IMR-90 (cell line): ENCODE results near the gene SLC9A9. TPM values are rescaled to one million over a fixed set of nuclear protein-coding genes. Genes with fewer than 3 reads are reported as not detected.

Experiments
- ATAC-seq: fragments of 200-7000 bp; cut with Tn5 transposase; 2 replicates; pipeline ENCODE4 v1.9.1; 2020; ENCODE audit warnings: low read depth, mild to moderate bottlenecking, moderate library complexity
- BruUV-seq: library from RNA; stranded (reverse); fragments of 400-500 nt; replicated peaks from 2 replicates; lab custom pipeline; 2021; lab: Mats Ljungman, UMichigan
- CTCF ChIA-PET: fragments of 300-600 bp; formaldehyde crosslinking; extraction: SDS; loops from one replicate; lab custom pipeline; 2021; ENCODE audit warnings: antibody characterized with exemption; lab: Yijun Ruan, JAX
- POLR2A ChIA-PET: fragments of 300-600 bp; sonication (Branson Sonifier 250); formaldehyde crosslinking; loops from one replicate; lab custom pipeline; 2022; ENCODE audit warnings: antibody characterized with exemption; ENCODE audit not compliant: unreplicated experiment; lab: Charles Lee
- DNase-seq: peaks from one replicate; pipeline ENCODE4 v3.0.0; 2013
- H2AFZ ChIP-seq: replicated peaks from 2 replicates; pipeline ENCODE3; 2013; ENCODE audit warnings: low read length, mild to moderate bottlenecking; ENCODE audit not compliant: poor library complexity
- H2AK5ac ChIP-seq: 2 replicates; pipeline ENCODE4 v1.6.1; 2013; ENCODE audit warnings: low read depth, low read length, inconsistent platforms
- H2AK9ac ChIP-seq: replicated peaks from 2 replicates; pipeline ENCODE3; 2013; ENCODE audit warnings: mild to moderate bottlenecking, low read depth, low read length, moderate library complexity; ENCODE audit not compliant: poor library complexity
- H2BK120ac ChIP-seq: 2 replicates; pipeline ENCODE4 v1.6.1; 2013; ENCODE audit warnings: low read depth, low read length, inconsistent platforms
- H2BK15ac ChIP-seq: 3 replicates; pipeline ENCODE4 v1.6.1; 2013; ENCODE audit warnings: low read depth, low read length, inconsistent platforms
- H2BK20ac ChIP-seq: 2 replicates; pipeline ENCODE4 v1.6.1; 2013; ENCODE audit warnings: low read depth, mild to moderate bottlenecking, inconsistent platforms, low read length, moderate library complexity
- H2BK5ac ChIP-seq: 2 replicates; pipeline ENCODE4 v1.6.1; 2013; ENCODE audit warnings: mild to moderate bottlenecking, low read depth, low read length, inconsistent platforms; ENCODE audit not compliant: poor library complexity, severe bottlenecking
- H3K14ac ChIP-seq: replicated peaks from 2 replicates; pipeline ENCODE4 v1.6.1; 2013; ENCODE audit warnings: low read depth, low read length, inconsistent platforms
- H3K18ac ChIP-seq: 2 replicates; pipeline ENCODE4 v1.6.1; 2013; ENCODE audit warnings: low read depth, low read length, control low read depth
- H3K23ac ChIP-seq: 2 replicates; pipeline ENCODE4 v1.6.1; 2013; ENCODE audit warnings: low read depth, low read length, inconsistent platforms
- H3K27ac ChIP-seq: 2 replicates; pipeline ENCODE4 v1.5.1; 2013; ENCODE audit warnings: mild to moderate bottlenecking, control low read depth, low read length; ENCODE audit not compliant: insufficient read depth
- H3K27me3 ChIP-seq: 2 replicates; pipeline ENCODE4 v1.6.1; 2013; ENCODE audit warnings: low read length; ENCODE audit not compliant: control insufficient read depth, insufficient read depth
- H3K36me3 ChIP-seq: 2 replicates; pipeline ENCODE4 v1.6.1; 2013; ENCODE audit warnings: low read length, mixed read lengths; ENCODE audit not compliant: control insufficient read depth, insufficient read depth
- H3K4ac ChIP-seq: 2 replicates; pipeline ENCODE4 v1.6.1; 2013; ENCODE audit warnings: low read depth, low read length, inconsistent platforms
- H3K4me1 ChIP-seq: 2 replicates; pipeline ENCODE4 v1.6.1; 2013; ENCODE audit warnings: low read length, mixed read lengths; ENCODE audit not compliant: control insufficient read depth, insufficient read depth
- H3K4me2 ChIP-seq: 2 replicates; pipeline ENCODE4 v1.6.1; 2013; ENCODE audit warnings: low read depth, mild to moderate bottlenecking, control low read depth, low read length, moderate library complexity
- H3K4me3 ChIP-seq: 2 replicates; pipeline ENCODE4 v1.5.1; 2013; ENCODE audit warnings: low read depth, mild to moderate bottlenecking, control low read depth, low read length, moderate library complexity; ENCODE audit not compliant: insufficient read depth
- H3K56ac ChIP-seq: 2 replicates; pipeline ENCODE4 v1.6.1; 2013; ENCODE audit warnings: low read length, inconsistent platforms; ENCODE audit not compliant: insufficient read depth; ENCODE audit errors: extremely low read depth
- H3K79me1 ChIP-seq, 2 experiments: 2 replicates each; pipeline ENCODE4 v1.6.1; 2013; ENCODE audit warnings: low read length in 2 of 2, inconsistent platforms in 1 of 2, low read depth in 1 of 2
- H3K9ac ChIP-seq: 2 replicates; pipeline ENCODE4 v1.6.1; 2013; ENCODE audit warnings: low read depth, low read length, control low read depth
- H3K9me1 ChIP-seq: 2 replicates; pipeline ENCODE4 v1.6.1; 2013; ENCODE audit warnings: low read length, inconsistent platforms; ENCODE audit not compliant: insufficient read depth
- H3K9me3 ChIP-seq: 2 replicates; pipeline ENCODE4 v1.6.1; 2013; ENCODE audit warnings: low read length; ENCODE audit not compliant: control insufficient read depth, insufficient read depth
- H4K20me1 ChIP-seq: 2 replicates; pipeline ENCODE4 v1.6.1; 2013; ENCODE audit warnings: low read length, inconsistent platforms; ENCODE audit not compliant: insufficient read depth
- H4K5ac ChIP-seq: 2 replicates; pipeline ENCODE4 v1.6.1; 2013; ENCODE audit warnings: mild to moderate bottlenecking, low read depth, low read length, control low read depth
- H4K8ac ChIP-seq, 2 experiments: 2 replicates each; pipeline ENCODE4 v1.6.1; 2013; ENCODE audit warnings: low read depth in 2 of 2, low read length in 2 of 2, control low read depth in 1 of 2, inconsistent platforms in 1 of 2
- H4K91ac ChIP-seq: 2 replicates; pipeline ENCODE4 v1.6.1; 2013; ENCODE audit warnings: low read depth, low read length, inconsistent platforms; ENCODE audit not compliant: insufficient read depth
- BHLHE40 ChIP-seq: fragments of 150-350 bp; IDR thresholded peaks from 2 replicates; pipeline ENCODE4 v1.6.1; 2016; ENCODE audit warnings: mild to moderate bottlenecking, low read depth, low read length
- CEBPB ChIP-seq: IDR thresholded peaks from 2 replicates; pipeline ENCODE4 v1.6.1; 2012; ENCODE audit warnings: low read depth, low read length, improper control_type of control experiment
- CHD1 ChIP-seq: IDR thresholded peaks from 2 replicates; pipeline ENCODE4 v1.6.1; 2012; ENCODE audit warnings: low read depth, low read length, improper control_type of control experiment
- FOS ChIP-seq: fragments of 150-350 bp; IDR thresholded peaks from 2 replicates; pipeline ENCODE4 v1.6.1; 2016; ENCODE audit warnings: low read depth, low read length
- MAFK ChIP-seq: IDR thresholded peaks from 2 replicates; pipeline ENCODE4 v1.6.1; 2012; ENCODE audit warnings: low read depth, low read length, improper control_type of control experiment
- MAZ ChIP-seq: IDR thresholded peaks from 2 replicates; pipeline ENCODE4 v1.6.1; 2012; ENCODE audit warnings: low read depth, mild to moderate bottlenecking, low read length, improper control_type of control experiment, moderate library complexity, borderline replicate concordance
- MXI1 ChIP-seq: IDR thresholded peaks from 2 replicates; pipeline ENCODE4 v1.6.1; 2012; ENCODE audit warnings: low read depth, mild to moderate bottlenecking, low read length, moderate library complexity, borderline replicate concordance
- NFE2L2 ChIP-seq: fragments of 150-350 bp; IDR thresholded peaks from 2 replicates; pipeline ENCODE4 v1.6.1; 2016; ENCODE audit warnings: low read depth, mild to moderate bottlenecking, low read length
- POLR2A ChIP-seq: IDR thresholded peaks from 2 replicates; pipeline ENCODE4 v1.6.1; 2012; ENCODE audit warnings: mild to moderate bottlenecking, low read depth, low read length
- RAD21 ChIP-seq: IDR thresholded peaks from 2 replicates; pipeline ENCODE4 v1.6.1; 2012; ENCODE audit warnings: low read length, improper control_type of control experiment
- RCOR1 ChIP-seq: IDR thresholded peaks from 2 replicates; pipeline ENCODE4 v1.6.1; 2012; ENCODE audit warnings: mild to moderate bottlenecking, low read length, improper control_type of control experiment; ENCODE audit not compliant: insufficient replicate concordance
- RFX5 ChIP-seq: IDR thresholded peaks from 2 replicates; pipeline ENCODE4 v1.8.0; 2012; ENCODE audit warnings: low read depth, mild to moderate bottlenecking, low read length, moderate library complexity
- SMC3 ChIP-seq: fragments of 150-350 bp; IDR thresholded peaks from 2 replicates; pipeline ENCODE4 v1.6.1; 2016; ENCODE audit warnings: low read depth, mild to moderate bottlenecking, antibody characterized with exemption, low read length, moderate library complexity
- WGBS, 2 experiments: methylation state at CpG; one replicate each; pipeline versions ENCODE4 v1.1.5 to v1.1.7; 2013; ENCODE audit warnings: missing lambda C conversion rate in 2 of 2; ENCODE audit not compliant: insufficient read length in 1 of 2; ENCODE audit errors: extremely low coverage in 2 of 2; 5-methylcytosine and 5-hydroxymethylcytosine counted together
- dilution Hi-C: fragments of 300-500 bp; cut with HindIII; formaldehyde crosslinking; loops from one replicate; pipeline ENCODE4 v1.14.3; 2018; ENCODE audit warnings: low sequenced_read_pairs; ENCODE audit not compliant: unreplicated experiment
- in situ Hi-C: fragments of 300-500 bp; cut with MboI; formaldehyde crosslinking; loops from 3 replicates; pipeline ENCODE4 v1.14.3; 2019; ENCODE audit warnings: low sequenced_read_pairs, inconsistent platforms, mixed read lengths
- intact Hi-C: fragments of 100-400 bp; cut with micrococcal nuclease; formaldehyde crosslinking; loops from 2 replicates; pipeline ENCODE4 v1.10.0; 2022
- polyA plus RNA-seq, 3 experiments: library from polyadenylated mRNA; depleted of rRNA; stranded (reverse); fragments of >200 nt; gene quantifications; 2 replicates each; pipeline ENCODE4 v1.2.3, GENCODE V29; 2012; ENCODE audit warnings: low replicate concordance in 1 of 3
- total RNA-seq: library from RNA; depleted of rRNA; stranded (reverse); fragments of >200 nt; gene quantifications from 2 replicates; pipeline ENCODE4 v1.2.3, GENCODE V29; 2012
- TF ChIP-seq, protein P1 (sequence below): fragments of 150-350 bp; IDR thresholded peaks from 2 replicates; pipeline ENCODE4 v1.6.1; 2016; ENCODE audit warnings: low read depth, mild to moderate bottlenecking, low read length, moderate library complexity, borderline replicate concordance
- TF ChIP-seq, protein P2 (sequence below): fragments of 150-350 bp; IDR thresholded peaks from 2 replicates; pipeline ENCODE4 v1.6.1; 2017; ENCODE audit warnings: mild to moderate bottlenecking, antibody characterized with exemption, low read length, low read depth
- TF ChIP-seq, protein P3 (sequence below): conservative IDR thresholded peaks from 2 replicates; pipeline ENCODE4 v1.5.1; 2012; ENCODE audit warnings: mild to moderate bottlenecking, low read depth, low read length, improper control_type of control experiment

SLC9A9 gene
- total and polyA plus RNA-seq, 2 of the 4 experiments (the other 2 are of a cell fraction), result 1.4 to 2.3 TPM

DNA sequence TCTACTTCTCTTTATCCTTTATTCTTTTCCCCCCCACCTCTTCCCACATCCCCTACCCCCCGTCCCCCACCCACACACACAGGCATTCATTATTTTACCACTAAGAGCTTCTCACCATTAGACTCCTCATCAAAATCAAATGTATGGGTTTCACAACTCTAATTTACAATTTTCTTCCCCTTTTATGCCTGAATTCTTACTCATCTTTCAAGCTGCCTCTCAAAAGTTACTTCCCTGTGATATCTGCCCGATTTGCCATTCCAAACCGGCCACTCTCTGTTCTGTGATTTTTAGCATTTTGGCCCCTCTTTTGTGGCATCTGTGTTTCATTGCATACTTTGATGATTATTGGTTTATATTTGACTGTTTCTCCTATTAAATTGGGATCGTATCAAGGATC lies 42.2 kb downstream of the SLC9A9 start:
- ChIA-PET POLR2A (no interaction called here), CTCF (interaction anchor here (0.8 kb wide), 1 partner anchor 251 kb away, joined by 3 read pairs; no protein-coding TSS in a partner anchor)
- ATAC-seq (no peak), DNase-seq (no peak)
- in situ Hi-C loops, result no loop called here
- intact Hi-C loops, result no loop called here
- Histone ChIP-seq H3K27me3 (no peaks in the 10 kb centered on the region), H2BK5ac (no peak overlapping the region), H2AK9ac (no peak overlapping the region), H4K8ac (no peak overlapping the region), H2BK15ac (no peak overlapping the region), H3K4me3 (no peak overlapping the region), H2BK120ac (no peak overlapping the region), H3K18ac (no peak overlapping the region), H3K36me3 (no peaks in the 10 kb centered on the region), H4K91ac (no peak overlapping the region), H4K20me1 (no peaks in the 10 kb centered on the region), H3K79me1 (no peaks in the 10 kb centered on the region), H3K56ac (no peak overlapping the region), H2BK20ac (no peak overlapping the region), H3K14ac (no peak overlapping the region), H3K23ac (no peak overlapping the region), H3K9me1 (0 out of 2 replicates have a peak, but pooled peaks cover 3% of the 10 kb centered on the region), H4K5ac (no peak overlapping the region), H3K4ac (no peak overlapping the region), H2AK5ac (no peak overlapping the region), H3K9me3 (no peaks in the 10 kb centered on the region), H3K4me1 (peaks cover 6% of the 10 kb centered on the region; the same call in 1 of the 2 replicates), H3K9ac (no peak overlapping the region), H3K4me2 (no peak overlapping the region), H3K27ac (no peak overlapping the region), H2AFZ (no peak overlapping the region)
- no TSS peak for BruUV-seq
- dilution Hi-C loops, result no loop called here
- WGBS, 2 experiments, result 86% methylated on average over 1 of the region's 4 CpGs; no CpG with 5 or more reads in 1 of the 2 experiments
- no peak for TF ChIP-seq SMC3
- no peak for TF ChIP-seq CHD1
- no peak for TF ChIP-seq RAD21
- TF ChIP-seq CEBPB, result no peak
- no peak for TF ChIP-seq RFX5
- TF ChIP-seq FOS, result no peak
- TF ChIP-seq, protein P1, sequence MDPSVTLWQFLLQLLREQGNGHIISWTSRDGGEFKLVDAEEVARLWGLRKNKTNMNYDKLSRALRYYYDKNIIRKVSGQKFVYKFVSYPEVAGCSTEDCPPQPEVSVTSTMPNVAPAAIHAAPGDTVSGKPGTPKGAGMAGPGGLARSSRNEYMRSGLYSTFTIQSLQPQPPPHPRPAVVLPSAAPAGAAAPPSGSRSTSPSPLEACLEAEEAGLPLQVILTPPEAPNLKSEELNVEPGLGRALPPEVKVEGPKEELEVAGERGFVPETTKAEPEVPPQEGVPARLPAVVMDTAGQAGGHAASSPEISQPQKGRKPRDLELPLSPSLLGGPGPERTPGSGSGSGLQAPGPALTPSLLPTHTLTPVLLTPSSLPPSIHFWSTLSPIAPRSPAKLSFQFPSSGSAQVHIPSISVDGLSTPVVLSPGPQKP, result no peak
- no peak for TF ChIP-seq NFE2L2
- TF ChIP-seq, protein P2, sequence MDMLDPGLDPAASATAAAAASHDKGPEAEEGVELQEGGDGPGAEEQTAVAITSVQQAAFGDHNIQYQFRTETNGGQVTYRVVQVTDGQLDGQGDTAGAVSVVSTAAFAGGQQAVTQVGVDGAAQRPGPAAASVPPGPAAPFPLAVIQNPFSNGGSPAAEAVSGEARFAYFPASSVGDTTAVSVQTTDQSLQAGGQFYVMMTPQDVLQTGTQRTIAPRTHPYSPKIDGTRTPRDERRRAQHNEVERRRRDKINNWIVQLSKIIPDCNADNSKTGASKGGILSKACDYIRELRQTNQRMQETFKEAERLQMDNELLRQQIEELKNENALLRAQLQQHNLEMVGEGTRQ, result no peak
- TF ChIP-seq MAZ, result no peak
- TF ChIP-seq BHLHE40, result no peak
- no peak for TF ChIP-seq RCOR1
- TF ChIP-seq MAFK, result no peak
- TF ChIP-seq POLR2A, result no peak
- TF ChIP-seq MXI1, result no peak
- TF ChIP-seq, protein P3, sequence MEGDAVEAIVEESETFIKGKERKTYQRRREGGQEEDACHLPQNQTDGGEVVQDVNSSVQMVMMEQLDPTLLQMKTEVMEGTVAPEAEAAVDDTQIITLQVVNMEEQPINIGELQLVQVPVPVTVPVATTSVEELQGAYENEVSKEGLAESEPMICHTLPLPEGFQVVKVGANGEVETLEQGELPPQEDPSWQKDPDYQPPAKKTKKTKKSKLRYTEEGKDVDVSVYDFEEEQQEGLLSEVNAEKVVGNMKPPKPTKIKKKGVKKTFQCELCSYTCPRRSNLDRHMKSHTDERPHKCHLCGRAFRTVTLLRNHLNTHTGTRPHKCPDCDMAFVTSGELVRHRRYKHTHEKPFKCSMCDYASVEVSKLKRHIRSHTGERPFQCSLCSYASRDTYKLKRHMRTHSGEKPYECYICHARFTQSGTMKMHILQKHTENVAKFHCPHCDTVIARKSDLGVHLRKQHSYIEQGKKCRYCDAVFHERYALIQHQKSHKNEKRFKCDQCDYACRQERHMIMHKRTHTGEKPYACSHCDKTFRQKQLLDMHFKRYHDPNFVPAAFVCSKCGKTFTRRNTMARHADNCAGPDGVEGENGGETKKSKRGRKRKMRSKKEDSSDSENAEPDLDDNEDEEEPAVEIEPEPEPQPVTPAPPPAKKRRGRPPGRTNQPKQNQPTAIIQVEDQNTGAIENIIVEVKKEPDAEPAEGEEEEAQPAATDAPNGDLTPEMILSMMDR, result no peak
